ENCODE data around the gene LDB2. TPM values are rescaled to one million over a fixed set of nuclear protein-coding genes. Genes with fewer than 3 reads are reported as not detected.
A peak's percentile ranks its signal among the peaks of the same experiment; 100 is the strongest.

LDB2 gene
- total RNA-seq, 2 donors from 2014 or later: 11.4 to 14.5 TPM

DNA sequence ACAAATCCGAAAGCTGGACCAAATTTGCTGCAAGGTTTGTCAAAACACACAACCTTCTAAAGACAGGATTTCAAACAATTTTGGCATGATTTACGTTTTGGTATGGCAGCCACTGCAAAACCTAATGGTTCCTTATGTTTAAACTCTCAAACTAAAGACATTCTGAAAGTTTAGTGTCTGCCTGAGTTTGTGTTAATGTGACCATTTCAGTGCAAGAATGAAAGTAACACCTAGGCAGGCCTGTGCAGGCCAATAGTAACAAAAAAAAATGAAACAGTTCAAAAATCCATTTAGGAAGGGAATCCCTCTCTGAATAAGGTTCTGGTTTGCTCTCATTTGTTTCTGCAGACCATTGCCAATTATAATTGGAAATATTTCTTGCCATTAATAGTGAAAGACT is 1.9 kb upstream of the LDB2 start:
- H3K36me3 ChIP-seq (ENCODE audit: control insufficient read depth, insufficient read depth, low read length): no peaks in the 10 kb centered on the region
- H3K27me3 ChIP-seq (ENCODE audit: control insufficient read depth, insufficient read depth, low read length, poor library complexity, severe bottlenecking): no peaks in the 10 kb centered on the region
- Mint-ChIP-seq H3K4me3 (no peak overlapping the region), H3K27me3 (ENCODE audit: insufficient read depth) (no peaks in the 10 kb centered on the region), H3K36me3 (ENCODE audit: low read depth) (no peaks in the 10 kb centered on the region), H3K9me3 (no peaks in the 10 kb centered on the region), H3K4me1 (peaks cover 49% of the 10 kb centered on the region), H3K27ac (no peak overlapping the region)
- no peak overlapping the region for H3K4me3 ChIP-seq (ENCODE audit: low read length)
- H3K27ac ChIP-seq (ENCODE audit: low read depth, low read length): no peak overlapping the region
- no peaks in the 10 kb centered on the region for H3K9me3 ChIP-seq (ENCODE audit: control insufficient read depth, low read length)
- H3K9ac ChIP-seq (ENCODE audit: extremely low read depth, low read length, poor library complexity, severe bottlenecking): no peak overlapping the region
- H3K4me1 ChIP-seq (ENCODE audit: control insufficient read depth, insufficient read depth, low read length): peaks cover 6% of the 10 kb centered on the region
- no peak for DNase-seq
- WGBS, 2 experiments (ENCODE audit: insufficient coverage in 1 of 2, insufficient read length in 1 of 2): 39 to 55% methylated on average over 2 of the region's 2 CpGs
- TF ChIP-seq, protein P1, sequence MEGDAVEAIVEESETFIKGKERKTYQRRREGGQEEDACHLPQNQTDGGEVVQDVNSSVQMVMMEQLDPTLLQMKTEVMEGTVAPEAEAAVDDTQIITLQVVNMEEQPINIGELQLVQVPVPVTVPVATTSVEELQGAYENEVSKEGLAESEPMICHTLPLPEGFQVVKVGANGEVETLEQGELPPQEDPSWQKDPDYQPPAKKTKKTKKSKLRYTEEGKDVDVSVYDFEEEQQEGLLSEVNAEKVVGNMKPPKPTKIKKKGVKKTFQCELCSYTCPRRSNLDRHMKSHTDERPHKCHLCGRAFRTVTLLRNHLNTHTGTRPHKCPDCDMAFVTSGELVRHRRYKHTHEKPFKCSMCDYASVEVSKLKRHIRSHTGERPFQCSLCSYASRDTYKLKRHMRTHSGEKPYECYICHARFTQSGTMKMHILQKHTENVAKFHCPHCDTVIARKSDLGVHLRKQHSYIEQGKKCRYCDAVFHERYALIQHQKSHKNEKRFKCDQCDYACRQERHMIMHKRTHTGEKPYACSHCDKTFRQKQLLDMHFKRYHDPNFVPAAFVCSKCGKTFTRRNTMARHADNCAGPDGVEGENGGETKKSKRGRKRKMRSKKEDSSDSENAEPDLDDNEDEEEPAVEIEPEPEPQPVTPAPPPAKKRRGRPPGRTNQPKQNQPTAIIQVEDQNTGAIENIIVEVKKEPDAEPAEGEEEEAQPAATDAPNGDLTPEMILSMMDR (conservative IDR thresholded peaks at IDR 0.05): no peak

DNA sequence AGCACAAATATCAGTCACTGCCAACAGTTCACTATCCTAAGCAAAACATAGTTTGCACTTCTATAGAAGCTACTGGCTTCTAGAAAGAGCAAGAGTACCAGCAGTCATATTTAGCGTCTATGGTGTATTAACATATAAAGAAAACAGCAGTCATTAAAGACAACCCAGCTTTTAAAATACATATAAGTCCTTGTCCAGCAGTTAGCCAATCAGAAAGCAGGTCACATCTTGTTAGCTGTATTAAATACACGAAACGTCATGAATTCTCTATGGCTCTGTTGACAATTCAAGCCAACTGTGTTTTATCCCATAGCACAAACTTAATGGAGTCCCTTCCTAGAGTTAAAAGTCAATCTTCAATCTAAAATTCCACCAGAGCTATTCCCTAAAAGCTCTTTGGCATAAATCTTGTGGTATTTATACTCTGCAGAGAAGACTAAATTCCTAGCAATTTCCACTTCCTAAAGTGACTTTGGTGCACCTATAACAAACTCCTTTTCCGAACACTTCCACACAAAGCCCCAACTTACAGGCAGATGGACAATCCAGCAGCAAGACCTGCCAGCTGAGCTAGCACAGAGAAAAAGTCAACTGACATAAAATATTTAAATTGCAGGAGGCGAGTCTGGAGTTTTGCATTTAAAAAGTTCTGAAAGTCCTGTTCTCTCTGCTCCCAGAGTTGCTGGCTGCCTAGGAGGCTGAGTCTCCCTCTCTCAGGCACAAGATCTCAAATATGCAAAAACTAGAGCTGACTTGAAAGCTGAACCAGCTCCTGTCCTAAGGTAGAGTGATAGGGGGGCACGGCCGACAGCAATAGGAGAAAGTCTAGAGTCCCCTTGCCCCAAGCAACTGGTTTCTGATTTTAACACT is 1.3 kb downstream of the LDB2 start:
- Histone ChIP-seq H3K9me3 (ENCODE audit: control insufficient read depth, low read length) (no peaks in the 10 kb centered on the region), H3K27me3 (ENCODE audit: control insufficient read depth, insufficient read depth, low read length, poor library complexity, severe bottlenecking) (no peaks in the 10 kb centered on the region), H3K4me3 (ENCODE audit: low read length) (peak overlapping the region; percentile 72), H3K9ac (ENCODE audit: extremely low read depth, low read length, poor library complexity, severe bottlenecking) (no peak overlapping the region), H3K36me3 (ENCODE audit: control insufficient read depth, insufficient read depth, low read length) (no peaks in the 10 kb centered on the region), H3K4me1 (ENCODE audit: control insufficient read depth, insufficient read depth, low read length) (peaks cover 8% of the 10 kb centered on the region), H3K27ac (ENCODE audit: low read depth, low read length) (no peak overlapping the region)
- peak; percentile 69 for DNase-seq
- no peaks in the 10 kb centered on the region for H3K27me3 Mint-ChIP-seq (ENCODE audit: insufficient read depth)
- H3K36me3 Mint-ChIP-seq (ENCODE audit: low read depth): no peaks in the 10 kb centered on the region
- peak overlapping the region; percentile 78 for H3K27ac Mint-ChIP-seq
- peaks cover 62% of the 10 kb centered on the region for H3K4me1 Mint-ChIP-seq
- H3K4me3 Mint-ChIP-seq: peak overlapping the region; percentile 67
- no peaks in the 10 kb centered on the region for H3K9me3 Mint-ChIP-seq
- TF ChIP-seq, protein P1 (conservative IDR thresholded peaks at IDR 0.05): no peak
- WGBS, 2 experiments (ENCODE audit: insufficient coverage in 1 of 2, insufficient read length in 1 of 2): 9 to 11% methylated on average over 7 of the region's 7 CpGs

DNA sequence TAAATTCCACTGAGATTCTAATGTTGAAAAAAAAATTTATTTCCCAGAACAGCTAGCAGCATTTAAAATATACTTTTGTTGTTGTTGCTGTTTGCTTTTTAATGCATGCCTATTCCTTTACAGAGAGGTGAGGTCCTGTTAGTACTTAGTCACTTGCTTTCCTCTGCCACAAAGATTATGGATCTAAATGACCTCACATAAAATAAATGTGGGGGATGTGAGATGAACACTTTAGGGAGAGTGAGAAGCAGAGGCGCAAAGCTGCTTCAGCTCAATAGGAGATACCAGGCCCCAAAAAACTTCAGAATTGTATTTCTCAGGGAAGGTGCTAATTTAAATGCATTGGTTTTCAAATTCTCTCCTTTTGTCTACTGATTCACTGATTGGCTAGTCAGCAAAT is 4.0 kb downstream of the LDB2 start:
- H3K4me3 ChIP-seq (ENCODE audit: low read length): no peak overlapping the region

More for the DNA sequence above, 4.0 kb downstream of the LDB2 start:
- H3K27me3 ChIP-seq (ENCODE audit: control insufficient read depth, insufficient read depth, low read length, poor library complexity, severe bottlenecking): no peaks in the 10 kb centered on the region
- 94% methylated on average over 1 of the region's 1 CpG; no CpG with 5 or more reads in 1 of the 2 experiments for WGBS, 2 experiments (ENCODE audit: insufficient coverage in 1 of 2, insufficient read length in 1 of 2)
- peak overlapping the region; percentile 82 for H3K27ac Mint-ChIP-seq
- no peaks in the 10 kb centered on the region for H3K9me3 ChIP-seq (ENCODE audit: control insufficient read depth, low read length)
- H3K4me1 Mint-ChIP-seq: peaks cover 57% of the 10 kb centered on the region
- H3K9ac ChIP-seq (ENCODE audit: extremely low read depth, low read length, poor library complexity, severe bottlenecking): no peak overlapping the region
- no peak overlapping the region for H3K27ac ChIP-seq (ENCODE audit: low read depth, low read length)
- no peaks in the 10 kb centered on the region for H3K27me3 Mint-ChIP-seq (ENCODE audit: insufficient read depth)
- H3K4me3 Mint-ChIP-seq: no peak overlapping the region
- peaks cover 3% of the 10 kb centered on the region for H3K4me1 ChIP-seq (ENCODE audit: control insufficient read depth, insufficient read depth, low read length)
- H3K36me3 Mint-ChIP-seq (ENCODE audit: low read depth): no peaks in the 10 kb centered on the region
- no peaks in the 10 kb centered on the region for H3K36me3 ChIP-seq (ENCODE audit: control insufficient read depth, insufficient read depth, low read length)
- H3K9me3 Mint-ChIP-seq: no peaks in the 10 kb centered on the region
- no peak for DNase-seq
- TF ChIP-seq, protein P1 (conservative IDR thresholded peaks at IDR 0.05): no peak
